RWPE2 (cell line): ENCODE results near the gene RHOT2.

Experiments used
- ATAC-seq: fragments of 200-7000 bp; cut with Tn5 transposase; 3 replicates; pipeline ENCODE4 v1.9.1; 2021; ENCODE audit warnings: low read depth
- DNase-seq: peaks from one replicate; pipeline ENCODE4 v3.0.0-alpha.2; 2020; ENCODE audit warnings: low spot score
- H3K27ac ChIP-seq: fragments of 450-650 bp; 2 replicates; pipeline ENCODE4 v1.5.1; 2017; ENCODE audit warnings: mild to moderate bottlenecking; ENCODE audit not compliant: poor library complexity, severe bottlenecking
- H3K27me3 ChIP-seq: fragments of 250-450 bp; sonication (Bioruptor Pico); 2 replicates; pipeline ENCODE4 v1.5.1; 2021; ENCODE audit warnings: mild to moderate bottlenecking, moderate library complexity; ENCODE audit not compliant: insufficient read depth, poor library complexity, severe bottlenecking
- H3K36me3 ChIP-seq: fragments of 250-450 bp; sonication (Bioruptor Pico); 2 replicates; pipeline ENCODE4 v1.5.1; 2020; ENCODE audit warnings: low read depth, mild to moderate bottlenecking, moderate library complexity
- H3K4me1 ChIP-seq: fragments of 250-450 bp; sonication (Bioruptor Pico); 2 replicates; pipeline ENCODE4 v1.5.1; 2021; ENCODE audit warnings: mild to moderate bottlenecking, moderate library complexity; ENCODE audit not compliant: insufficient read depth, poor library complexity, severe bottlenecking
- H3K4me3 ChIP-seq: fragments of 250-450 bp; sonication (Bioruptor Pico); 2 replicates; pipeline ENCODE4 v1.5.1; 2021; ENCODE audit warnings: mild to moderate bottlenecking, moderate library complexity; ENCODE audit not compliant: severe bottlenecking
- H3K9me3 ChIP-seq: fragments of 250-450 bp; sonication (Bioruptor Pico); 2 replicates; pipeline ENCODE4 v1.5.1; 2021; ENCODE audit warnings: mild to moderate bottlenecking, moderate library complexity; ENCODE audit not compliant: severe bottlenecking
- TF ChIP-seq, protein P1 (sequence below): fragments of 450-650 bp; IDR thresholded peaks from one replicate; pipeline ENCODE4 v1.5.1; 2017; ENCODE audit warnings: mild to moderate bottlenecking, moderate library complexity; ENCODE audit not compliant: poor library complexity, severe bottlenecking

The RHOT2 gene

GRCh38 chr16:695355-696089 is 27.6 kb downstream of the RHOT2 start:
- no peaks in the 10 kb centered on the region for H3K36me3 ChIP-seq
- H3K4me1 ChIP-seq = no peaks in the 10 kb centered on the region
- ATAC-seq (peak; percentile 76), DNase-seq (peak; percentile 95)
- TF ChIP-seq, protein P1, sequence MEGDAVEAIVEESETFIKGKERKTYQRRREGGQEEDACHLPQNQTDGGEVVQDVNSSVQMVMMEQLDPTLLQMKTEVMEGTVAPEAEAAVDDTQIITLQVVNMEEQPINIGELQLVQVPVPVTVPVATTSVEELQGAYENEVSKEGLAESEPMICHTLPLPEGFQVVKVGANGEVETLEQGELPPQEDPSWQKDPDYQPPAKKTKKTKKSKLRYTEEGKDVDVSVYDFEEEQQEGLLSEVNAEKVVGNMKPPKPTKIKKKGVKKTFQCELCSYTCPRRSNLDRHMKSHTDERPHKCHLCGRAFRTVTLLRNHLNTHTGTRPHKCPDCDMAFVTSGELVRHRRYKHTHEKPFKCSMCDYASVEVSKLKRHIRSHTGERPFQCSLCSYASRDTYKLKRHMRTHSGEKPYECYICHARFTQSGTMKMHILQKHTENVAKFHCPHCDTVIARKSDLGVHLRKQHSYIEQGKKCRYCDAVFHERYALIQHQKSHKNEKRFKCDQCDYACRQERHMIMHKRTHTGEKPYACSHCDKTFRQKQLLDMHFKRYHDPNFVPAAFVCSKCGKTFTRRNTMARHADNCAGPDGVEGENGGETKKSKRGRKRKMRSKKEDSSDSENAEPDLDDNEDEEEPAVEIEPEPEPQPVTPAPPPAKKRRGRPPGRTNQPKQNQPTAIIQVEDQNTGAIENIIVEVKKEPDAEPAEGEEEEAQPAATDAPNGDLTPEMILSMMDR = no peak
- H3K27ac ChIP-seq = peak overlapping the region; percentile 48
- H3K27me3 ChIP-seq = no peaks in the 10 kb centered on the region
- no peaks in the 10 kb centered on the region for H3K9me3 ChIP-seq
- H3K4me3 ChIP-seq = peak overlapping the region; percentile 37

GRCh38 chr16:698911-699671 is 31.2 kb downstream of the RHOT2 start:
- no peak overlapping the region for H3K27ac ChIP-seq
- H3K4me1 ChIP-seq = no peaks in the 10 kb centered on the region
- no peaks in the 10 kb centered on the region for H3K36me3 ChIP-seq
- ATAC-seq (no peak), DNase-seq (no peak)
- TF ChIP-seq, protein P1 = no peak
- no peaks in the 10 kb centered on the region for H3K27me3 ChIP-seq
- no peak overlapping the region for H3K4me3 ChIP-seq
- H3K9me3 ChIP-seq = no peaks in the 10 kb centered on the region

GRCh38 chr16:700684-701584 is 33.0 kb downstream of the RHOT2 start:
- 0 out of 3 replicates have a peak, but pooled peaks have one; percentile 16 for ATAC-seq
- TF ChIP-seq, protein P1 = no peak
- Histone ChIP-seq H3K9me3 (no peaks in the 10 kb centered on the region), H3K36me3 (no peaks in the 10 kb centered on the region), H3K27ac (no peak overlapping the region), H3K27me3 (no peaks in the 10 kb centered on the region), H3K4me3 (no peak overlapping the region), H3K4me1 (no peaks in the 10 kb centered on the region)
- DNase-seq = no peak

- no peaks in the 10 kb centered on the region for H3K36me3 ChIP-seq
- DNase-seq = no peak
- TF ChIP-seq, protein P1 = no peak
- no peak overlapping the region for H3K4me3 ChIP-seq
- H3K4me1 ChIP-seq = peaks cover 3% of the 10 kb centered on the region
- H3K9me3 ChIP-seq = no peaks in the 10 kb centered on the region
- H3K27ac ChIP-seq = no peak overlapping the region
- H3K27me3 ChIP-seq = no peaks in the 10 kb centered on the region
- no peak for ATAC-seq
Measured at GRCh38 chr16:702341-702740, 34.4 kb downstream of the RHOT2 start.
